Thyroid gland (tissue), 4 donors: ENCODE results near the gene PAX4. TPM values are rescaled to one million over a fixed set of nuclear protein-coding genes. Genes with fewer than 3 reads are reported as not detected.
"Not testable (repeated sequence)": the region's sequence is repeated elsewhere in the genome, so short reads cannot be mapped to it uniquely, and the experiment has no call there.

Source experiments
- DNase-seq, 2 donors: peaks; one replicate each; pipeline ENCODE4 v3.0.0-alpha.2; 2019
- H3K27ac ChIP-seq, 3 donors: fragments of 200-600 bp; sonication (generic); 1 replicate in 2 of 3; 2 replicates in 1 of 3; pipeline ENCODE4 v1.5.1; 2016 to 2019; ENCODE audit warnings: mild to moderate bottlenecking in 1 of 3, moderate library complexity in 1 of 3
- H3K27me3 ChIP-seq: fragments of 200-600 bp; sonication (generic); one replicate; pipeline ENCODE4 v1.5.1; 2019
- H3K36me3 ChIP-seq, 2 donors: fragments of 200-600 bp; sonication (generic); one replicate each; pipeline ENCODE4 v1.5.1; 2016 to 2019
- H3K4me1 ChIP-seq, 2 donors: fragments of 200-600 bp; sonication (generic); one replicate each; pipeline ENCODE4 v1.5.1; 2017 to 2019
- H3K4me3 ChIP-seq, 3 donors: fragments of 200-600 bp; sonication (generic); replicated peaks in 1 of 3; 1 replicate in 2 of 3; 2 replicates in 1 of 3; pipeline ENCODE4 v1.5.1; 2016; ENCODE audit warnings: mild to moderate bottlenecking in 1 of 3
- H3K9me3 ChIP-seq: fragments of 200-600 bp; sonication (generic); one replicate; pipeline ENCODE4 v1.5.1; 2017
- POLR2A ChIP-seq, 2 donors: fragments of 450-650 bp; IDR thresholded peaks; one replicate each; pipeline ENCODE4 v1.6.1; 2017; ENCODE audit warnings: antibody characterized with exemption in 2 of 2, mild to moderate bottlenecking in 2 of 2, moderate library complexity in 1 of 2
- WGBS, 2 donors: methylation state at CpG; one replicate each; pipeline ENCODE4 v1.1.5; 2017; 5-methylcytosine and 5-hydroxymethylcytosine counted together
- intact Hi-C: fragments of 100-400 bp; cut with DNase I; formaldehyde crosslinking; loops from one replicate; pipeline ENCODE4 v1.15.1; 2023
- total RNA-seq, 4 donors: library from RNA; depleted of rRNA; stranded (reverse); fragments of >200 nt; gene quantifications; one replicate each; pipeline ENCODE4 v1.2.3, GENCODE V29; 2016
- TF ChIP-seq, protein P1 (sequence below), 6 experiments: fragments of 200-600 bp in 3 of 6; fragments of 450-650 bp in 3 of 6; sonication (generic) in 3 of 6; IDR thresholded peaks; one replicate each; pipeline ENCODE4 v1.5.1; 2016 to 2019; ENCODE audit warnings: antibody characterized with exemption in 6 of 6, mild to moderate bottlenecking in 2 of 6, inconsistent platforms in 1 of 6, moderate library complexity in 1 of 6

PAX4 gene
- total RNA-seq, 4 donors from 2014 or later, result not detected

DNA sequence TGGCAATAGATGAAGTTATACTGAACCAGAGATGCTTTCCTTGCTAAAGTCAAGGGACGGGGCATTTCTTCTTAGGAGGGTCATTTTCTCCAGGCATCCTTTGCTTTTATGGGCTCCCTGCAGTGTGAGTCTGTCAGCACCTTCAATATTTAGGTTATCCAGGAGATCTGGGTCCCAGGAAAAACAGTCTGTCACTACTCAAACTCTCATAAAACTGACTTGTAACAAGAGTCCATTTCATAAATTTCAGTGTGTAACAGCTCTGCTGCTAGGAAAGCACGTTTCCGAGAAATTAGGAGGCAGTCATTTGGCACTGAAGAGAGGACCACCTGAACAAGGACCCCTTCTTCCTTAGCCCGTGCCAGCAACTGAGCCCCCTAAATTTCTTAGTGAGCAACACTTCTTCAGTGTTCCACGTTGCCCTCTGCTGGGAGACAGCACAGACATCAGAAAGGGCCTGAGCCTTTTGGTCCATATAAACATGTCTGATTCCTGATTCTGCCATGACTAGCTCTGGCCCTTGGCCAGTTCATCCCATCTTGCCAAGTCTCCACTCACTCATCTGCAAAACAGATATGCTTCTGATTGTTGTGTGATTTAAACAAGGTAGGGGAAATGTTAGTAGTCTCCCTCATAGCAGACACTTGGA is 39.8 kb downstream of the PAX4 start:
- Histone ChIP-seq H3K4me1 (peaks cover 6 to 8% of the 10 kb centered on the region in 2 donors), H3K4me3 (no peak overlapping the region), H3K36me3 (peaks cover 16 to 23% of the 10 kb centered on the region in 2 donors), H3K9me3 (no peaks in the 10 kb centered on the region), H3K27me3 (no peaks in the 10 kb centered on the region), H3K27ac (no peak overlapping the region)
- no peak for DNase-seq
- intact Hi-C loops, result no loop called here
- TF ChIP-seq, protein P1, sequence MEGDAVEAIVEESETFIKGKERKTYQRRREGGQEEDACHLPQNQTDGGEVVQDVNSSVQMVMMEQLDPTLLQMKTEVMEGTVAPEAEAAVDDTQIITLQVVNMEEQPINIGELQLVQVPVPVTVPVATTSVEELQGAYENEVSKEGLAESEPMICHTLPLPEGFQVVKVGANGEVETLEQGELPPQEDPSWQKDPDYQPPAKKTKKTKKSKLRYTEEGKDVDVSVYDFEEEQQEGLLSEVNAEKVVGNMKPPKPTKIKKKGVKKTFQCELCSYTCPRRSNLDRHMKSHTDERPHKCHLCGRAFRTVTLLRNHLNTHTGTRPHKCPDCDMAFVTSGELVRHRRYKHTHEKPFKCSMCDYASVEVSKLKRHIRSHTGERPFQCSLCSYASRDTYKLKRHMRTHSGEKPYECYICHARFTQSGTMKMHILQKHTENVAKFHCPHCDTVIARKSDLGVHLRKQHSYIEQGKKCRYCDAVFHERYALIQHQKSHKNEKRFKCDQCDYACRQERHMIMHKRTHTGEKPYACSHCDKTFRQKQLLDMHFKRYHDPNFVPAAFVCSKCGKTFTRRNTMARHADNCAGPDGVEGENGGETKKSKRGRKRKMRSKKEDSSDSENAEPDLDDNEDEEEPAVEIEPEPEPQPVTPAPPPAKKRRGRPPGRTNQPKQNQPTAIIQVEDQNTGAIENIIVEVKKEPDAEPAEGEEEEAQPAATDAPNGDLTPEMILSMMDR (IDR thresholded peaks at IDR 0.05), result no peak
- no peak for TF ChIP-seq POLR2A (IDR thresholded peaks at IDR 0.05)
- WGBS, 2 donors, result 75 to 77% methylated on average over 5 of the region's 5 CpGs

- no peaks in the 10 kb centered on the region for H3K27me3 ChIP-seq
- no peak overlapping the region for H3K27ac ChIP-seq
- DNase-seq, result no peak
- H3K9me3 ChIP-seq, result no peaks in the 10 kb centered on the region
- peaks cover 0 to 5% of the 10 kb centered on the region in 2 donors for H3K36me3 ChIP-seq
- H3K4me3 ChIP-seq, result no peak overlapping the region
- H3K4me1 ChIP-seq, result no peaks in the 10 kb centered on the region
- intact Hi-C loops, result no loop called here
- 85 to 87% methylated on average over 3 of the region's 3 CpGs for WGBS, 2 donors
- TF ChIP-seq, protein P1 (IDR thresholded peaks at IDR 0.05), result no peak
- no peak for TF ChIP-seq POLR2A (IDR thresholded peaks at IDR 0.05)
Observed at GRCh38 chr7:127571741-127572505, 46.0 kb downstream of the PAX4 start.

DNA sequence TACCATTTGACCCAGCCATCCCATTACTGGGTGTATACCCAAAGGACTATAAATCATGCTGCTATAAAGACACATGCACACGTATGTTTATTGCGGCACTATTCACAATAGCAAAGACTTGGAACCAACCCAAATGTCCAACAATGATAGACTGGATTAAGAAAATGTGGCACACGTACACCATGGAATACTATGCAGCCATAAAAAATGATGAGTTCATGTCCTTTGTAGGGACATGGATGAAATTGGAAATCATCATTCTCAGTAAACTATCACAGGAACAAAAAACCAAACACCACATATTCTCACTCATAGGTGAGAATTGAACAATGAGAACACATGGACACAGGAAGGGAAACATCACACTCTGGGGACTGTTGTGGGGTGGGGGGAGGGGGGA is 49.9 kb downstream of the PAX4 start:
- H3K4me1 ChIP-seq, H3K9me3 ChIP-seq, DNase-seq, intact Hi-C loops, H3K27ac ChIP-seq, H3K27me3 ChIP-seq, H3K36me3 ChIP-seq, H3K4me3 ChIP-seq: not testable (repeated sequence)
- 100% methylated on average over 1 of the region's 3 CpGs for WGBS, 2 donors

- H3K27me3 ChIP-seq, result no peaks in the 10 kb centered on the region
- 86 to 92% methylated on average over 3 of the region's 3 CpGs for WGBS, 2 donors
- no peaks in the 10 kb centered on the region for H3K36me3 ChIP-seq
- intact Hi-C loops, result no loop called here
- no peak for DNase-seq
- no peak overlapping the region for H3K4me3 ChIP-seq
- no peaks in the 10 kb centered on the region for H3K9me3 ChIP-seq
- H3K27ac ChIP-seq, result no peak overlapping the region
- TF ChIP-seq, protein P1 (IDR thresholded peaks at IDR 0.05), result no peak
- TF ChIP-seq POLR2A (IDR thresholded peaks at IDR 0.05), result no peak
- H3K4me1 ChIP-seq, result no peaks in the 10 kb centered on the region
Observed at GRCh38 chr7:127566242-127566641, 51.7 kb downstream of the PAX4 start.

Other genes starting within 250 kb of the PAX4 start
- 10 to 100 TPM; 27.1 to 61.6 (median 36.2) TPM for gene ZNF800, start 225.4 kb downstream of the PAX4 start, total RNA-seq
- 10 to 100 TPM; 15.2 to 19.7 (median 18.0) TPM for gene GCC1, start 32.5 kb downstream of the PAX4 start, total RNA-seq
- gene ARF5, start 29.7 kb downstream of the PAX4 start, total RNA-seq, result 100 to 1,000 TPM; 156 to 246 (median 178) TPM
- 1 to 10 TPM in 1 of 4 donors, under 1 TPM in 1, not detected in 2; 0.67 to 3.2 TPM for gene FSCN3, start 24.4 kb downstream of the PAX4 start, total RNA-seq
- 100 to 1,000 TPM; 126 to 167 (median 144) TPM for gene SND1, start 34.1 kb upstream of the PAX4 start, total RNA-seq